Bone marrow (tissue), 2 donors: Measurements from ENCODE around the gene DLL3.
"Not testable (repeated sequence)": the region's sequence is repeated elsewhere in the genome, so short reads cannot be mapped to it uniquely, and the experiment has no call there.

Experiments used
- DNase-seq, 2 donors: peaks; one replicate each; lab custom pipeline; 2025; lab: John Stamatoyannopoulos, UW

DLL3 gene

GRCh38 chr19:39498798-39499642 is at the start of gene DLL3:
DLL3 (plus strand) TSS chr19:39498947; CDS start chr19:39498975, 28 bp downstream.
- no peak for DNase-seq

DNA sequence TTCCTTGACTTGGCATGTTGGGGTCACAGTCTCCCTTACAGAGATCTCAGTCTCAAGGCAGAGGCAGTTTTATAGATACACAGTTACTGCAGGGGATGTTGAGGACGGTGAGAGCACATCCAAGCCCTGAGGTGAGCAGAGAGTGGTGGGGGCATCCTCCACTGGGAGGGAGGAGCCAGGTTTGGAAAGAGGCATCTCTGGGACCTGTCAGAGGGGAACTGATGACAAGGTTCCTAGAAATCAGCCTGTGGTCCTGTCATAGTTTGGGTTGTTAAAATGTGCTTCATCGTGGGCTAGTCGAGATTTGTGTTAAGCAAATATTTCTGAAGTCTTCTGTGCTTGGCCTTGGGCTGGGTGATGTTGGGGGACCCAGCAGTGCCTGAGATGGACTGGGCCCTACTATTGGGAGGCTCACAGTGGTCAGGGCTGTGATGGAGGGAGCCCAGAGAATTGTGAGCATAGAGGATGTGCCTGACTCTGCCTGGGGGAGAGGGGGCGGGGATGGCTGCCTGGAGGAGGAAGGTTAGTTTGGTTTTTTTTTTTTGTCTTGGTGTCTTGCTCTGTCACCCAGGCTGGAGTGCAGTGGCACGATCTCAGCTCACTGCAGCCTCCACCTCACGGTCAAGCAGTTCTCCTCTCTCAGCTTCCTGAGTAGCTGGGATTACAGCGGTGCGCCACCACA is 49.5 kb upstream of the DLL3 start:
- DNase-seq: no peak

- not testable (repeated sequence) for DNase-seq
Measured at GRCh38 chr19:39451257-39451656, 47.5 kb upstream of the DLL3 start.

DNA sequence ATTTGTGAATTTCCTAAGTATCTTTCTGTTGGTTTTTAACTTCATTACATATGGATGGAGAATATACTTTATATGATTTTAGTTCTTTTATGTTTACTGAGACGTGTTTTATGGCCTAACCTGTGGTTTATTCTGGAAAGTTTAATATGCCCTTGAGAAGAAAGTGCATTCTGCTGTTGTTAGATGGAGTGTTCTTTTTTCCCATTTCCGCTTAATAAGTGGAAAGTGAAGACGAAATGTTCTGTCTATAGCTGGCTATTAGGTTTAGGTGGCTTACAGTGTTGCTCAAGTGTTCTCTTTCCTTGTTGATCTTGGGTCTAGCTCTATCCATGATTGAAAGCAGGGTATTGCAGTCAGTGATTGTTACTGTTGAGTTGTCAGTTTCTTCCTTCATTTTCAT is 35.3 kb upstream of the DLL3 start:
- DNase-seq: no peak

DNA sequence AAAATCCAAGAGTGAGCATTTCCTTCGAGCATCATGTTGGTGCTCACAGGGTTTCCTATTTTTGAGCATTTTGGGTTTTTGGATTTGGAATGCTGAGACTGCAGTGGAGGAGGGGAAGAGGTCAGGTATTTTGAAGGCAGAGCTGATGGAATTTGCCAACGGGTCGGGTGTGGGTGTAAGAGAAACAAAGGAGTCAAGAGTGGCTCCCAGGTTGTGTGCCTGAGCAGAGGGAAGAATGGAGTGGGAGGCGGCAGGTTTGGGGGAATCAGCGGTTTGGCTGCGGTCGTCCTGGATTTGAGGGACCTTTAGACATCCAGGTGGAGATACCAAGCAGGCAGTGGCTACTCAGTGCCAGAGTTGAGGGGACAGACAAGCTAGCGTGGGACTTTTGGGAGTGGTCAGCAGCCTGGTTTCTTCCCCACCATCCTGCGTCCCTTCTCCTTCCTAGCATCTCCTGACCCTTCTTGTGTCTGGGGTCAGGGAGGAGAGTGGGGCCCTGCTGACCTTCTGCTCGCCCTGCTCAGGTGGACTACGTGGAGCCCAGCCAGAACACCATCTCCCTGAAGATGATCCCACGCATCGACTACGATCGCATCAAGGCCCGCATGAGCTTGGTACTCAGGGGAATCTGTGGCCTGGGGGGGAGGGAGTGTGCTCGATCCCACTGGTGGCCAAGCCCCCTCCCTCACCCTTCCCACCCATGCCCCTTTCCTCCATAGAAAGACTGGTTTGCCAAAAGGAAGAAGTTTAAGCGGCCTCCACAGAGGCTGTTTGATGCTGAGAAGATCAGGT is 32.6 kb upstream of the DLL3 start:
- DNase-seq: no peak

GRCh38 chr19:39467941-39468340 is 30.8 kb upstream of the DLL3 start:
- no peak for DNase-seq

GRCh38 chr19:39469036-39469435 is 29.7 kb upstream of the DLL3 start:
- DNase-seq: no peak

- no peak for DNase-seq
Measured at GRCh38 chr19:39469567-39469966, 29.2 kb upstream of the DLL3 start.

GRCh38 chr19:39470724-39471339 is 27.9 kb upstream of the DLL3 start:
- no peak for DNase-seq

- DNase-seq: no peak
Measured at GRCh38 chr19:39471756-39472536, 26.8 kb upstream of the DLL3 start.

DNA sequence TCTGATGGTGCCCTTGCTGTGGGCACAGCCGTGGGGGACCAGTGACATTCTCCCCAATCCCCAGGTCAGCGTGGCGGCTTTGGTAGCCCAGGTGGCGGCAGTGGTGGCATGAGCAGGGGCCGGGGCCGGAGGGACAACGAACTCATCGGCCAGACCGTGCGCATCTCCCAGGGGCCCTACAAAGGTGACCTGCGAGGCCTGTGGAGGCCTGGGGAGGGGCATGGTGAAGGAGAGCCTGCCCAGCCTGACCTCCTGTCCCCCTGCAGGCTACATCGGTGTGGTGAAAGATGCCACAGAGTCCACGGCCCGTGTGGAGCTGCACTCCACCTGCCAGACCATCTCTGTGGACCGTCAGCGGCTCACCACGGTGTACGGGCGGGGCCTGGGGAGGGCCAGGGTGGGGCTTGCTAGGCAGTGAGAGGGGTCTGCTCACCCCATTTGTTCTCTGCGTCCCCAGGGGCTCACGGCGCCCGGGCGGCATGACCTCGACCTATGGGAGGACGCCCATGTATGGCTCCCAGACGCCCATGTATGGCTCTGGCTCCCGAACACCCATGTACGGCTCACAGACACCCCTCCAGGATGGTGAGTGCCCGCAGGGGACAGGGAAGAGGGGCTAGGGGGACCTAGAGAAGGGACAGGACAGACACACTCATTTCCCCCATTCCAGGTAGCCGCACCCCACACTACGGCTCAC is 25.9 kb upstream of the DLL3 start:
- DNase-seq: no peak

GRCh38 chr19:39473443-39473960 is 25.2 kb upstream of the DLL3 start:
- no peak for DNase-seq

DNA sequence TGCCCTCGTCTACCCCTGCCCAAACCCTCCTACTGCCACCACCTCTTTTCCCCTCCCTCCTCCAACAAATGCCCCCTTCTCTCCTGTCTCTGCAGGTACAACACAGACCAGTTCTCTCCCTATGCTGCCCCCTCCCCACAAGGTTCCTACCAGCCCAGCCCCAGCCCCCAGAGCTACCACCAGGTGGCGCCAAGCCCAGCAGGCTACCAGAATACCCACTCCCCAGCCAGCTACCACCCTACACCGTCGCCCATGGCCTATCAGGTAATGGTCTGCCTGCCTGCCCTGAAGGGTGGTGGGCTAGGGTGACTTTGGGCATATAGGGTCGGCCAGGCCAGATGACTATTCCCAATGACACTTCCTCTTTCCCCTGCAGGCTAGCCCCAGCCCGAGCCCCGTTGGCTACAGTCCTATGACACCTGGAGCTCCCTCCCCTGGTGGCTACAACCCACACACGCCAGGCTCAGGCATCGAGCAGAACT is 24.6 kb upstream of the DLL3 start:
- peak; percentile 12 to 27 for DNase-seq

DNA sequence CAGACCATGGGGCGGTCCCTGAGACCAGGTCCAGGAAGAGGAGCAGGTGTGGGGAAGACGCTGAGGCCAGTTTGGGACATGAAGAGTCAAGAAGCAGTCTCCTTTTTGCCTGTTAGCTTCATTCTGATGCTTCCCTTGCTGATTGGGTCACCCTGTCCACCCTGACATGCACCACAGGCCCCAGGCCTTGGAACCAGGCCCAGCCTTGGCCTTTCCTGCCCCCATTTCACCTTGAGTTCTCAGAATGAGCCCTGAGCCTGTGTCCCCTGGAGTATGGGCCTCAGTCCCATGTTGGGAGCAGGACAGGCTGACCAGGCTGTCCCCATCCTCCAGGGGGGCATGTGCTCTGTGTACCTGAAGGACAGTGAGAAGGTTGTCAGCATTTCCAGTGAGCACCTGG is 23.0 kb upstream of the DLL3 start:
- DNase-seq: no peak

DNA sequence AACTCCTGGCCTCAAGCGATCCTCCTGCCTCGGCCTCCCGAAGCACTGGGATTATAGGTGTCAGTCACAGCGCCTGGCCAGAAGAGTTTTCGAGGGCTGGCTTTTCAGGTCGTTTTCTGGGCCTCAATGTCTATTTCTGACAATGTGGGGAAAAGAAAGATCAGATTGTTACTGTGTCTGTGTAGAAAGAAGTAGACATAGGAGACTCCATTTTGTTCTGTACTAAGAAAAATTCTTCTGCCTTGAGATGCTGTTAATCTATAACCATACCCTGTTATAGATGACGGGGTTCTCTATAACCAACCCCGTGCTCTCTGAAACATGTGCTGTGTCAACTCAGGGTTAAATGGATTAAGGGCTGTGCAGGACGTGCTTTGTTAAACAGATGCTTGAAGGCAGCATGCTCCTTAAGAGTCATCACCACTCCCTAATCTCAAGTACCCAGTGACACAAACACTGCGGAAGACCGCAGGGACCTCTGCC is 19.4 kb upstream of the DLL3 start:
- DNase-seq: not testable (repeated sequence)

DNA sequence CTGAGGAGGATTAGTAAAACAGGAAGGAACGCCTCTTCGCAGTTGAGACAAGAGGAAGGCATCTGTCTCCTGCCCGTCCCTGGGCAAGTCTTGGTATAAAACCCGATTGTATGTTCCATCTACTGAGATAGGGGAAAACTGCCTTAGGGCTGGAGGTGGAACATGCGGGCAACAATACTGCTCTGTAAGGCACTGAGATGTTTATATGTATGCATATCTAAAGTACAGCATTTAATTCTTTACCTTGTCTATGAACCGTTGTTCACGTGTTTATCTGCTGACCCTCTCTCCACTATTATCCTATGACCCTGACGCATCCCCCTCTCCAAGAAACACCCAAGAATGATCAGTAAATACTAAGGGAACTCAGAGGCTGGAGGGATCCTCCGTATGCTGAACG is 18.8 kb upstream of the DLL3 start:
- no peak for DNase-seq

DNA sequence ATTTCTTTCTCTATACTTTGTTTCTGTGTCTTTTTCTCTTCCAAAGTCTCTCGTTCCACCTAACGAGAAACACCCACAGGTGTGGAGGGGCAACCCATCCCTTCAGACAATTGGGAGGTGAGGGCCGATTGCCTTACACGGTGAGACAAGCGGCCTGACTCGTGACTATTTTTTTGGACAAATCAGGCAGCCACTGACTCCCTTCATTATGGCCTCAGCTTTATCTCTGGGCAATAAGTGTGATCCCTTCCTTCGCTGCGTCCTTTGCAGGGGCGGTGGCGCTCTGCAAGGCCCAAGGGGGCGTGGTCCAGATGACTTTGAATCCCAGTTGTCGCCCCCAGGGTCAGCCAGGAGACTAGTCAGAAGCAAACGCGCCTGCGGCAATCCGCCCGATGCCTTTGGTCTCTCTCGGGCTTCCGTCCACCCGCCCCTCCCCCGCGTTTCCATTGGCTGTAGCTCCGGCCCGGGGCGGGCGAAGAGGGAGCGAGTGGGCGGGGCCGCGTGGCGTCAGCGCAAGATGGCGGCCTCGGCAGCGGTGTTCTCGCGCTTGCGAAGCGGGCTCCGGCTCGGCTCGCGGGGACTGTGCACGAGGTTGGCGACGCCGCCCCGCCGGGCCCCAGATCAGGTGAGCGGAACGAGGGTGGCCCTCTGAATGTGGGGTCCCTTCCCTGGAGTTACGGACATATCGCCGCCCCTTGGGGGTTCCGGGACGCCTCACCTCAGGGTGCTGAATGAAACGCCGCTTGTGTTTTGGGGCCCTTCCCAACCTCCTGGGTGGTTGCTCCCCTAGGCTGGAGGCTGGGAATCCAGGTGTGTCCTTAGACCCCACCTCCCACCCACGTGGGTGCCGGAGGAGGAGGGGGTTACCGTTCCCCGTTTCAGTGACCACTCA is 18.2 kb upstream of the DLL3 start, which contains the start of gene TIMM50:
TSS of gene TIMM50 (plus strand) at position 502 of the 892 bp plus-strand sequence. CDS start at position 518, 16 bp downstream.
- peak; percentile 88 to 92 for DNase-seq

DNA sequence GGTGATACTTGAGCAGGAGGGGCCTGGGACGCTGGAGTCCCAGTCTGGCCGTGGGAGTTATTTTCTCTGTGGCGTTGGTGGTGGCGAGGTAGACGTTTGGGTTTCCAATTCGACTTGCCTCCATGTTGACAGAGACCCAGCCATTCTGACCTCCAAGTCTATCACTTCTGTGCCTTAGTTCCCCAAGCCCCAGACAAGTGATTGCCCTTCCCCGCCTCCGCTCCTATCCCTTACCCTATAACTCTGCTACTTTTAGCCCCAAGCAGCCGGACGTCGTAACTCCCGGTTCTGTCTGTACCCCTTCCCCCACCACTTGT is 17.6 kb upstream of the DLL3 start:
- no peak for DNase-seq

DNA sequence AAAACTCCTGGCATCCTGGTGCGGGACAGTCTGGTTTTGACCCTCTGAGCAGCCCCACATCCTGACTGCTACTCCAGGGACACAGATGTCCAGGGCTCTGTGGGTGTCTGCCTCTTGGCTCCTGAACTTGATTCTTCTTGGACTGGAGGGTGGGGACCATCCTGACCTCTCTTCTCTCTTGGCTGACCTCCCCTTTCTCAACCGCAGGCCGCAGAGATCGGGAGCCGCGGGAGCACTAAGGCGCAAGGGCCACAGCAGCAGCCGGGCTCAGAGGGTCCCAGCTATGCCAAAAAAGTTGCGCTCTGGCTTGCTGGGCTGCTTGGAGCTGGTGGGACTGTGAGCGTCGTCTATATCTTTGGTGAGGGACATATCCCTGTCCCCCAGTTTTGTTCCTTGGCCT is 17.1 kb upstream of the DLL3 start:
- DNase-seq: no peak
